CD4-positive, alpha-beta T cell (primary cell): Measurements from ENCODE around the gene TRHDE. TPM values are rescaled to one million over a fixed set of nuclear protein-coding genes. Genes with fewer than 3 reads are reported as not detected.

ENCODE experiments used
- ATAC-seq: fragments of 200-7000 bp; cut with Tn5 transposase; one replicate; pipeline ENCODE4 v1.10.0; 2022; ENCODE audit warnings: mild to moderate bottlenecking; ENCODE audit not compliant: poor library complexity
- CTCF ChIA-PET: fragments of 350-600 bp; sonication (Branson Sonifier 250); formaldehyde crosslinking; loops from one replicate; lab custom pipeline; 2021; ENCODE audit warnings: antibody characterized with exemption, inconsistent platforms; lab: Charles Lee
- POLR2A ChIA-PET: fragments of 350-600 bp; sonication (Branson Sonifier 250); formaldehyde crosslinking; loops from one replicate; lab custom pipeline; 2021; ENCODE audit warnings: antibody characterized with exemption, inconsistent platforms; lab: Charles Lee
- DNase-seq, 14 experiments: peaks; one replicate each; pipeline ENCODE4 v3.0.0-alpha.2; 2013 to 2020; ENCODE audit warnings: mixed read lengths in 2 of 14
- H3K27ac ChIP-seq, 2 donors: one replicate each; pipeline versions ENCODE4 v1.5.1 to v1.7.0; 2013; ENCODE audit warnings: low read length in 2 of 2, low read depth in 1 of 2, mild to moderate bottlenecking in 1 of 2
- H3K27me3 ChIP-seq, 2 experiments: 1 replicate in 1 of 2; 2 replicates in 1 of 2; pipeline versions ENCODE4 v1.6.1 to v1.7.0; 2013; ENCODE audit warnings: low read length in 2 of 2, control low read depth in 1 of 2, mild to moderate bottlenecking in 1 of 2, moderate library complexity in 1 of 2; ENCODE audit not compliant: insufficient read depth in 2 of 2, control insufficient read depth in 1 of 2
- H3K36me3 ChIP-seq: one replicate; pipeline ENCODE4 v1.6.1; 2013; ENCODE audit warnings: low read length, control low read depth; ENCODE audit not compliant: insufficient read depth
- H3K4me1 ChIP-seq: one replicate; pipeline ENCODE4 v1.6.1; 2013; ENCODE audit warnings: low read length, control low read depth; ENCODE audit not compliant: insufficient read depth
- H3K4me3 ChIP-seq: one replicate; pipeline ENCODE4 v1.5.1; 2013; ENCODE audit warnings: mild to moderate bottlenecking, low read length, moderate library complexity
- H3K9me3 ChIP-seq, 2 experiments: 1 replicate in 1 of 2; 2 replicates in 1 of 2; pipeline versions ENCODE4 v1.6.1 to v1.7.0; 2013; ENCODE audit warnings: low read length in 2 of 2, mild to moderate bottlenecking in 2 of 2, control low read depth in 1 of 2, moderate library complexity in 1 of 2; ENCODE audit not compliant: control insufficient read depth in 1 of 2, insufficient read depth in 1 of 2
- H3K27ac Mint-ChIP-seq: one replicate; pipeline ENCODE4 v1.8.0; 2020; ENCODE audit warnings: mixed read lengths
- H3K27me3 Mint-ChIP-seq: one replicate; pipeline ENCODE4 v1.8.0; 2021; ENCODE audit warnings: mixed read lengths
- H3K36me3 Mint-ChIP-seq: one replicate; pipeline ENCODE4 v1.8.0; 2021; ENCODE audit warnings: low read depth, mixed read lengths
- H3K4me1 Mint-ChIP-seq: one replicate; pipeline ENCODE4 v1.8.0; 2021; ENCODE audit warnings: low read depth, mixed read lengths
- H3K4me3 Mint-ChIP-seq: one replicate; pipeline ENCODE4 v1.8.0; 2020; ENCODE audit warnings: mild to moderate bottlenecking, mixed read lengths
- H3K9me3 Mint-ChIP-seq: one replicate; pipeline ENCODE4 v1.8.0; 2020; ENCODE audit warnings: mixed read lengths
- CTCF ChIP-seq: fragments of 200-600 bp; IDR thresholded peaks from one replicate; pipeline ENCODE4 v1.8.0; 2022; ENCODE audit warnings: antibody characterized with exemption, mild to moderate bottlenecking
- intact Hi-C, 2 experiments: fragments of 100-400 bp; cut with DNase I in 1 of 2; cut with micrococcal nuclease in 1 of 2; formaldehyde crosslinking; loops; one replicate each; pipeline versions ENCODE4 v1.15.1 to v1.9.0; 2023 to 2025; cut with DNase I, micrococcal nuclease
- total RNA-seq, 174 experiments: library from RNA in 2 of 174; stranded (reverse) in 2 of 174; gene quantifications; one replicate each; pipeline ENCODE4 v1.2.3 and lab custom pipeline; 2021 to 2026

Gene TRHDE
- total RNA-seq, 2 experiments from 2014 or later, result not detected

- H3K36me3 ChIP-seq, result no peaks in the 10 kb centered on the region
- H3K9me3 ChIP-seq, result no peaks in the 10 kb centered on the region
- H3K4me1 ChIP-seq, result no peaks in the 10 kb centered on the region
- no peaks in the 10 kb centered on the region for H3K9me3 Mint-ChIP-seq
- ChIA-PET CTCF (no interaction called here), POLR2A (no interaction called here)
- no peak overlapping the region for H3K4me3 ChIP-seq
- intact Hi-C loops, result no loop called here
- no peak for ATAC-seq
- no peak overlapping the region for H3K27ac Mint-ChIP-seq
- peaks cover 23% of the 10 kb centered on the region for H3K27me3 Mint-ChIP-seq
- no peaks in the 10 kb centered on the region for H3K4me1 Mint-ChIP-seq
- H3K36me3 Mint-ChIP-seq, result no peaks in the 10 kb centered on the region
- H3K4me3 Mint-ChIP-seq, result no peak overlapping the region
- H3K27ac ChIP-seq, result no peak overlapping the region
- TF ChIP-seq CTCF, result no peak
- no peak for DNase-seq
- peaks cover 0 to 4% of the 10 kb centered on the region in 2 experiments for H3K27me3 ChIP-seq
Observed at GRCh38 chr12:72281126-72281525, 9.0 kb downstream of the TRHDE start.

- CTCF ChIA-PET, result no interaction called here
- no peaks in the 10 kb centered on the region for H3K4me1 Mint-ChIP-seq
- H3K27me3 Mint-ChIP-seq, result peaks cover 13% of the 10 kb centered on the region
- Histone ChIP-seq H3K9me3 (no peaks in the 10 kb centered on the region), H3K36me3 (no peaks in the 10 kb centered on the region), H3K27me3 (no peaks in the 10 kb centered on the region), H3K4me1 (no peaks in the 10 kb centered on the region), H3K4me3 (no peak overlapping the region), H3K27ac (no peak overlapping the region)
- intact Hi-C loops, result no loop called here
- POLR2A ChIA-PET, result no interaction called here
- no peak overlapping the region for H3K4me3 Mint-ChIP-seq
- ATAC-seq (no peak), DNase-seq (no peak)
- H3K27ac Mint-ChIP-seq, result no peak overlapping the region
- no peaks in the 10 kb centered on the region for H3K36me3 Mint-ChIP-seq
- H3K9me3 Mint-ChIP-seq, result no peaks in the 10 kb centered on the region
- no peak for TF ChIP-seq CTCF
Observed at GRCh38 chr12:72282721-72283120, 10.6 kb downstream of the TRHDE start.

GRCh38 chr12:72285861-72286260 is 13.7 kb downstream of the TRHDE start:
- ChIA-PET POLR2A (no interaction called here), CTCF (no interaction called here)
- Histone ChIP-seq H3K9me3 (no peaks in the 10 kb centered on the region), H3K4me3 (no peak overlapping the region), H3K36me3 (no peaks in the 10 kb centered on the region), H3K4me1 (no peaks in the 10 kb centered on the region), H3K27ac (no peak overlapping the region), H3K27me3 (no peaks in the 10 kb centered on the region)
- Mint-ChIP-seq H3K9me3 (no peaks in the 10 kb centered on the region), H3K4me1 (no peaks in the 10 kb centered on the region), H3K36me3 (no peaks in the 10 kb centered on the region), H3K4me3 (no peak overlapping the region), H3K27ac (no peak overlapping the region), H3K27me3 (peaks cover 4% of the 10 kb centered on the region)
- ATAC-seq (no peak), DNase-seq (no peak)
- no peak for TF ChIP-seq CTCF
- intact Hi-C loops, result no loop called here
